ENCODE measurements around the gene CNGB1. TPM values are rescaled to one million over a fixed set of nuclear protein-coding genes. Genes with fewer than 3 reads are reported as not detected.

CNGB1 gene
- polyA plus RNA-seq, 1 donor (not counting 4 experiments of a cell fraction or from before 2014, with no cell fraction given): 0.08 TPM

DNA sequence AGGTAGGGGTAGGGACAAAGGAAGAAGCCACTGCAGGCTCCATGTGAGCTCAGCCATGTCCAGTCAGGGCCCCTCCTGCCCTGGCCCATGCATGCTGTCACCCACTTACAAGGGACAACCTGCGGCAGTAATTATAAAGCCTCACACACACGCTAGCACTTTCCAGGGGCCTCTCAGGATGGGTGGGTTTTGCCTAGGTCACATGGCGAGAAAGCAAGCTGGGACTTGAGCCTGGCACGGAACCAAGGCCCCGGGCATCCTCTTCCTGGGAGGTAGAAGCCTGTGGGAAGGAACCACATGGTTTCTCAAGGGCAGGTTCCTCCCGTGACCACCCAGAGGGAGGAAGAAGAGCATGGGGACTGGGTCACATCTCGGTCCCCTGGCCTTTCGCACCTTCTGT is 22.5 kb upstream of the CNGB1 start:
- Histone ChIP-seq H3K9me3 (ENCODE audit: control insufficient read depth, low read depth, low read length) (no peaks in the 10 kb centered on the region), H3K79me2 (ENCODE audit: control insufficient read depth, insufficient read depth, low read length) (no peaks in the 10 kb centered on the region), H3K27me3 (ENCODE audit: control insufficient read depth, extremely low read depth, insufficient read depth, low read length) (no peaks in the 10 kb centered on the region), H4K20me1 (ENCODE audit: control insufficient read depth, extremely low read depth, insufficient read depth, low read length) (no peaks in the 10 kb centered on the region), H2AFZ (ENCODE audit: control insufficient read depth, low read length) (no peak overlapping the region), H3K4me2 (ENCODE audit: control insufficient read depth, extremely low read depth, insufficient read depth, low read depth, low read length) (no peak overlapping the region), H3K36me3 (ENCODE audit: control insufficient read depth in 2 of 2, extremely low read depth in 1 of 2, insufficient read depth in 2 of 2, low read length in 2 of 2) (peaks cover 8 to 20% of the 10 kb centered on the region in 2 experiments), H3K4me3 (ENCODE audit: control insufficient read depth in 2 of 3, extremely low read depth in 1 of 3, insufficient read depth in 2 of 3, low read depth in 1 of 3, low read length in 3 of 3) (no peak overlapping the region), H3K9me1 (ENCODE audit: control insufficient read depth, extremely low read depth, insufficient read depth, low read length) (peaks cover 2% of the 10 kb centered on the region), H3K27ac (ENCODE audit: control insufficient read depth, insufficient read depth, low read length) (no peak overlapping the region), H3K4me1 (ENCODE audit: control insufficient read depth, extremely low read depth, insufficient read depth, low read length) (peaks cover 18% of the 10 kb centered on the region), H3K9ac (ENCODE audit: control insufficient read depth, extremely low read depth, insufficient read depth, low read length) (no peak overlapping the region)
- DNase-seq (ENCODE audit: low read depth, low spot score): no peak
- dilution Hi-C loops (cut with MboI; ENCODE audit: extremely low pct_ligation_motif_present, low sequenced_read_pairs): no loop called here
- no peak for FAIRE-seq
- TF ChIP-seq EZH2 (IDR thresholded peaks at IDR 0.05; ENCODE audit: low read length) (no peak), CTCF (optimal IDR thresholded peaks at IDR 0.05 in 1 of 3, IDR thresholded peaks at IDR 0.05 in 1 of 3, conservative IDR thresholded peaks at IDR 0.05 in 1 of 3; ENCODE audit: extremely low read depth in 1 of 3, insufficient read depth in 2 of 3, low read length in 3 of 3) (no peak)

- Histone ChIP-seq H2AFZ (ENCODE audit: control insufficient read depth, low read length) (no peak overlapping the region), H3K9ac (ENCODE audit: control insufficient read depth, extremely low read depth, insufficient read depth, low read length) (no peak overlapping the region)
Measured at GRCh38 chr16:57992084-57992483, 21.2 kb upstream of the CNGB1 start.

More at GRCh38 chr16:57992084-57992483, 21.2 kb upstream of the CNGB1 start:
- no peak for FAIRE-seq
- no peak for TF ChIP-seq EZH2 (IDR thresholded peaks at IDR 0.05; ENCODE audit: low read length)
- no peak for TF ChIP-seq CTCF (optimal IDR thresholded peaks at IDR 0.05 in 1 of 3, IDR thresholded peaks at IDR 0.05 in 1 of 3, conservative IDR thresholded peaks at IDR 0.05 in 1 of 3; ENCODE audit: extremely low read depth in 1 of 3, insufficient read depth in 2 of 3, low read length in 3 of 3)
- H3K9me1 ChIP-seq (ENCODE audit: control insufficient read depth, extremely low read depth, insufficient read depth, low read length): peaks cover 2% of the 10 kb centered on the region
- H3K4me2 ChIP-seq (ENCODE audit: control insufficient read depth, extremely low read depth, insufficient read depth, low read depth, low read length): no peak overlapping the region
- DNase-seq (ENCODE audit: low read depth, low spot score): no peak
- no peak overlapping the region for H3K4me3 ChIP-seq (ENCODE audit: control insufficient read depth in 2 of 3, extremely low read depth in 1 of 3, insufficient read depth in 2 of 3, low read depth in 1 of 3, low read length in 3 of 3)
- no peaks in the 10 kb centered on the region for H3K79me2 ChIP-seq (ENCODE audit: control insufficient read depth, insufficient read depth, low read length)
- H3K4me1 ChIP-seq (ENCODE audit: control insufficient read depth, extremely low read depth, insufficient read depth, low read length): peaks cover 12% of the 10 kb centered on the region
- peaks cover 8 to 16% of the 10 kb centered on the region in 2 experiments for H3K36me3 ChIP-seq (ENCODE audit: control insufficient read depth in 2 of 2, extremely low read depth in 1 of 2, insufficient read depth in 2 of 2, low read length in 2 of 2)
- no peak overlapping the region for H3K27ac ChIP-seq (ENCODE audit: control insufficient read depth, insufficient read depth, low read length)
- no peaks in the 10 kb centered on the region for H4K20me1 ChIP-seq (ENCODE audit: control insufficient read depth, extremely low read depth, insufficient read depth, low read length)
- no peaks in the 10 kb centered on the region for H3K9me3 ChIP-seq (ENCODE audit: control insufficient read depth, low read depth, low read length)
- dilution Hi-C loops (cut with MboI; ENCODE audit: extremely low pct_ligation_motif_present, low sequenced_read_pairs): no loop called here
- H3K27me3 ChIP-seq (ENCODE audit: control insufficient read depth, extremely low read depth, insufficient read depth, low read length): no peaks in the 10 kb centered on the region

Data from keratinocyte (primary cell).